Endodermal cell (in vitro differentiated cells): ENCODE measurements around the gene HEXB. TPM values are rescaled to one million over a fixed set of nuclear protein-coding genes. Genes with fewer than 3 reads are reported as not detected.

Experiments
- DNase-seq: peaks from one replicate; pipeline ENCODE4 v3.0.0-alpha.2; 2017
- H3K27ac ChIP-seq: 2 replicates; pipeline ENCODE4 v1.5.1; 2013; ENCODE audit warnings: mild to moderate bottlenecking, low read depth, low read length, moderate library complexity
- H3K27me3 ChIP-seq: 2 replicates; pipeline ENCODE4 v1.6.1; 2013; ENCODE audit warnings: mild to moderate bottlenecking, low read length, moderate library complexity; ENCODE audit not compliant: insufficient read depth, control insufficient read depth, poor library complexity, severe bottlenecking
- H3K36me3 ChIP-seq: 2 replicates; pipeline ENCODE4 v1.7.0; 2013; ENCODE audit warnings: mild to moderate bottlenecking, low read length, moderate library complexity; ENCODE audit not compliant: control insufficient read depth, insufficient read depth
- H3K4me1 ChIP-seq: one replicate; pipeline ENCODE4 v1.7.0; 2013; ENCODE audit warnings: low read length; ENCODE audit not compliant: control insufficient read depth, insufficient read depth
- H3K4me3 ChIP-seq: 2 replicates; pipeline ENCODE4 v1.5.1; 2013; ENCODE audit warnings: mild to moderate bottlenecking, low read length, moderate library complexity
- H3K9ac ChIP-seq: 2 replicates; pipeline ENCODE4 v1.6.1; 2013; ENCODE audit warnings: mild to moderate bottlenecking, low read length, moderate library complexity; ENCODE audit not compliant: poor library complexity, severe bottlenecking; ENCODE audit errors: extremely low read depth
- H3K9me3 ChIP-seq: 2 replicates; pipeline ENCODE4 v1.6.1; 2013; ENCODE audit warnings: mild to moderate bottlenecking, low read length, moderate library complexity; ENCODE audit not compliant: control insufficient read depth
- H3K27ac Mint-ChIP-seq: 2 replicates; pipeline ENCODE4 v1.8.0; 2020; ENCODE audit warnings: mixed read lengths
- H3K27me3 Mint-ChIP-seq: 2 replicates; pipeline ENCODE4 v1.8.0; 2021; ENCODE audit warnings: mild to moderate bottlenecking, mixed read lengths; ENCODE audit not compliant: insufficient read depth
- H3K36me3 Mint-ChIP-seq: 2 replicates; pipeline ENCODE4 v1.8.0; 2020; ENCODE audit warnings: low read depth, mixed read lengths
- H3K4me1 Mint-ChIP-seq: 2 replicates; pipeline ENCODE4 v1.8.0; 2020; ENCODE audit warnings: mixed read lengths
- H3K4me3 Mint-ChIP-seq: 2 replicates; pipeline ENCODE4 v1.8.0; 2020; ENCODE audit warnings: mild to moderate bottlenecking, moderate library complexity, mixed read lengths
- H3K9me3 Mint-ChIP-seq: 2 replicates; pipeline ENCODE4 v1.8.0; 2020; ENCODE audit warnings: mild to moderate bottlenecking, mixed read lengths
- CTCF ChIP-seq: fragments of 200-600 bp; sonication (generic); conservative IDR thresholded peaks from 2 replicates; pipeline ENCODE4 v1.5.0; 2021; ENCODE audit warnings: antibody characterized with exemption, mild to moderate bottlenecking
- WGBS, 2 experiments: methylation state at CpG; one replicate each; pipeline versions ENCODE4 v1.1.5 to v1.1.7; 2013; ENCODE audit warnings: missing lambda C conversion rate in 2 of 2, mixed read lengths in 1 of 2; ENCODE audit not compliant: insufficient coverage in 1 of 2, insufficient read length in 1 of 2; 5-methylcytosine and 5-hydroxymethylcytosine counted together
- total RNA-seq, 2 donors: library from RNA; stranded (reverse); fragmentation: NEBNext Ultra II Directional in 1 of 2; extraction: Animal tissue kit (Norgen Biotek cat#: 25700) in 1 of 2; gene quantifications; 2 replicates in 1 of 2; 3 replicates in 1 of 2; pipeline ENCODE4 v1.2.1, GENCODE V29; 2021

HEXB gene
- total RNA-seq, 2 donors from 2014 or later: 68.4 to 112 TPM

- Mint-ChIP-seq H3K4me3 (peak overlapping the region; percentile 98), H3K27ac (no peak overlapping the region), H3K4me1 (peaks cover 32% of the 10 kb centered on the region), H3K9me3 (no peaks in the 10 kb centered on the region), H3K27me3 (peaks cover 14% of the 10 kb centered on the region), H3K36me3 (no peaks in the 10 kb centered on the region)
- no peak for TF ChIP-seq CTCF
- H3K4me3 ChIP-seq: no peak overlapping the region
- H3K4me1 ChIP-seq: no peaks in the 10 kb centered on the region
- no peak for DNase-seq
- H3K36me3 ChIP-seq: peaks cover under 1% of the 10 kb centered on the region
- H3K9ac ChIP-seq: no peak overlapping the region
- no peak overlapping the region for H3K27ac ChIP-seq
- 77 to 90% methylated on average over 4 to 6 of the region's 6 CpGs for WGBS, 2 experiments
- H3K27me3 ChIP-seq: no peaks in the 10 kb centered on the region
- H3K9me3 ChIP-seq: no peaks in the 10 kb centered on the region
Measured at GRCh38 chr5:74642543-74642863, 42.5 kb upstream of the HEXB start.

- Histone ChIP-seq H3K4me1 (no peaks in the 10 kb centered on the region), H3K27ac (no peak overlapping the region), H3K4me3 (no peak overlapping the region), H3K36me3 (no peaks in the 10 kb centered on the region), H3K27me3 (no peaks in the 10 kb centered on the region), H3K9me3 (no peaks in the 10 kb centered on the region), H3K9ac (no peak overlapping the region)
- 86 to 91% methylated on average over 3 to 4 of the region's 4 CpGs for WGBS, 2 experiments
- H3K4me1 Mint-ChIP-seq: peaks cover 26% of the 10 kb centered on the region
- peaks cover 14% of the 10 kb centered on the region for H3K27me3 Mint-ChIP-seq
- no peaks in the 10 kb centered on the region for H3K9me3 Mint-ChIP-seq
- no peak for TF ChIP-seq CTCF
- H3K36me3 Mint-ChIP-seq: no peaks in the 10 kb centered on the region
- no peak overlapping the region for H3K4me3 Mint-ChIP-seq
- H3K27ac Mint-ChIP-seq: no peak overlapping the region
- no peak for DNase-seq
Measured at GRCh38 chr5:74643111-74643562, 41.9 kb upstream of the HEXB start.

DNA sequence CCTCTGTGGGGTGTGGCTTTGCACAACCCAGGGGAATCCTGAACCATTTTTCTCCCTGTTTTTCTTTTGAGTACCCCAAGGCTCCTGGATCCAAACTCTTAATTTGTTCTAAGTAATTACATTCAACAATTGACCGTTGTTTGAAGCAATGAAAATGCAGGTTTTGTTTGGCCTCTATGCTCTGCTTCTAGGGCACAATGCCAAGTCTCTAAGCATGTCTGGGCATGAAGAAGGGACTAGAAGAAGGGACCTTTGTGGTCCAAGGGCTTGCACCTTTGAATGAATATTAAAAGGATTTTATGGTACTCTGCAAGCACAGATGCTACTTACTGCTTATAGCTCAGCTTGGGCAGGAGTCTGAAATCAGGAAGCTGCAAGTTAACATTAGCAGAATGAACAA, 37.9 kb upstream of the HEXB start:
- H3K27ac Mint-ChIP-seq: no peak overlapping the region
- Histone ChIP-seq H3K27ac (no peak overlapping the region), H3K4me3 (no peak overlapping the region), H3K9ac (no peak overlapping the region), H3K9me3 (no peaks in the 10 kb centered on the region), H3K4me1 (no peaks in the 10 kb centered on the region), H3K36me3 (no peaks in the 10 kb centered on the region), H3K27me3 (no peaks in the 10 kb centered on the region)
- H3K4me1 Mint-ChIP-seq: peaks cover 16% of the 10 kb centered on the region
- H3K9me3 Mint-ChIP-seq: no peaks in the 10 kb centered on the region
- no peak for DNase-seq
- WGBS, 2 experiments: 97% methylated on average over 1 of the region's 1 CpG; no CpG with 5 or more reads in 1 of the 2 experiments
- H3K36me3 Mint-ChIP-seq: no peaks in the 10 kb centered on the region
- no peak overlapping the region for H3K4me3 Mint-ChIP-seq
- peaks cover 14% of the 10 kb centered on the region for H3K27me3 Mint-ChIP-seq
- no peak for TF ChIP-seq CTCF
